Stimulated activated CD8-positive, alpha-beta memory T cell treated with anti-CD3 and anti-CD28 coated beads, Interleukin-7, amount 100 ng/mL, for 4 hours (primary cell): ENCODE data around the gene S100A6.
A peak's percentile ranks its signal among the peaks of the same experiment; 100 is the strongest.
"Not testable (repeated sequence)": the region's sequence is repeated elsewhere in the genome, so short reads cannot be mapped to it uniquely, and the experiment has no call there.

Experiments used
- DNase-seq, 2 donors: peaks; one replicate each; pipeline ENCODE4 v3.0.0-alpha.2; 2020; ENCODE audit warnings: low read depth in 2 of 2

S100A6 gene

DNA sequence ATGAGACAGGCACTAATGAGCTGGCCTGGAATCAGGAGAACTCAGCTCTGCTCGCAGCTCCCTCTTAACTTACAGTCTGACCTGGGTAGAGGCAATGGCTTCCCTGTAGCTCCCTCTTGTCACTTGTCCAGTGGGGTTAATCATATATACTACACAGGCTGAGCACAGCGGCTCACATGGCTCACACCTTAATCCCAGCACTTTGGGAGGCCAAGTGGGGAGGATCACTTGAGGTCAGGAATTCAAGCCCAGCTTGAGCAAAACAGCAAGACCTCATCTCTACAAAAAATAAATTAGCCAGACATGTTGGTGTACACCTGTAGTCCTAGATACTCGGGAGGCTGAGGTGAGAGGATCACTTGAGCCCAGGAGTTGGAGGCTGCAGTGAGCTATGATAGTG, 4.2 kb downstream of the S100A6 start:
- DNase-seq = no peak

DNA sequence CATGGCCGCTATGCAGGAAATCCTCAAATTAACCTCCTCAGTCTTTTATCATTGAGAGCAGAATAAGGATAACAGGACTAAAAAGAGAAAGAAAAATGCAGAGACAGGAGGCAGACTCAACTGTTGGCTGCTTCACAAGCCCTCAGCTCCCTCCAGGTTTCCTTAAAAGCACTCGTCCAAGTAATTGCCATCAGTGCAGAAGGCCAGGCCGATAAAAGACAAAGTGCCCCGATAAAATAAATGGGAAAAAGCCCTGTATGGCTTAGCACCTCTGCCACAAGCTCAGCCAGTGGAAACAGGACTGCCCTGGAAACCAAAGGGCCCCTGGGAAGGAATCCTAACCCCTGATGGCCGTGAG, 8.1 kb downstream of the S100A6 start:
- DNase-seq = no peak

DNA sequence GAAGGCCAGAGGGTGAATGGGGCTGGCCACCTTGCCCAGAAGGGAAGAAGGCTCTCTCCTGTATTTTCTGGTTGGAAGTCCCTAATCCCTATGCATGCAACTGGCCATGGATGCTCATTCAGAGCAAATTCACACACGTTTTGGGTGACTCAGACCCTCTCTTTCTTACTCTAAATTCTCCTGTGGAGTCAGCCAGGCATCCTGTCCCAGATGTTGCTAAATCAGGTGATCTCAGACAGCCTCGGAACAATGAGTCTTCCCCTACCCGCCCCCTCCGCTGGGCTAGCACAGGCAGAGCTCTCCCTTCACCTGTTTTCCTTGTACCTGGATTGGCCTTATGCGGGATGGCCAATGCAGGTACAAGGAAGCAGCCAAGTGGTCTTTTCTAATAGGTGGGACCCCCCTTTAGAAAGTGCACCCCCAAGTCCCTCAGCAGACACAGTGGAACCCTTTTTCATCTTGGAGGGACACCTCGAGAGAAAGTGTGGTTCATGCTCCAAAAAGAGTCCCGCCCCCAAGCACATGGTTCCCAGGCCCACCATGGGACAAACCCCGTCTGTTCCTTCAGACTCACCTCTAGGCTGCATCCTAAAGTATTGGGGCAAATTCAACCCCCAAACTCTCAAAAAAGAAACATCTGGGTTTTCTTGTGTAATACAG, 8.6 kb downstream of the S100A6 start:
- DNase-seq = no peak

GRCh38 chr1:153526132-153526543, 9.7 kb downstream of the S100A6 start:
- no peak for DNase-seq

DNA sequence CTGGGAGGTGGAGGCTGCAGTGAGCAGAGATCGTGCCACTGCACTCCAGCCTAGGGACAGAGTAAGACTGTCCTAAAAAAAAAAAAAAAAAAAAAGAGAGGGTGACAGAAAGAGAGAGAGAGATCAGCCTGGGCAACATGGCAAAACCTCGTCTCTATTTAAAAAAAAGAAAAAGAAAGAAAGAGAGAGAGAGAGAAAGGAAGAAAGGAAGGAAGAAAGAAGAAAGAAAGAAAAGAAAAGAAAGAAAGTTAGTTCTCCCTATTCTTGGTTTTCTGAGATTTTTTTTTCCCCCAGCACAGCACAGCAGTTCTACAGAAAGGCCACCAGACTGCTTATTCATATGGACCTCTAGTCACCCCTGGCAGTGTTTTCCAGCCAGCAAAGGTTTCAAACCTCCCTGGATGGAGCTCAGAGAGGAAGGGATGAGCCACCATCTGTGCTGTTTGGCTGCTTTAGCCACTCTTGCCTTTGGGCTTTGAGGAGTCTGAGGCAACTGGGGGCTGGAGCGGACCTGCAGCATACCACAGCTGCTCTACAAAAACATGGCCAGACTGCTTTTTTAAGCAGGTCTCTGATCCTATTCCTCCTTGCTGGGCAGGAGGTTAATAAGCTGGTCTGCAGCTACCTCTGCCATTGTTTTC, 10.6 kb downstream of the S100A6 start:
- no peak for DNase-seq

- DNase-seq = not testable (repeated sequence)
Observed at GRCh38 chr1:153522353-153523048, 13.3 kb downstream of the S100A6 start.

DNA sequence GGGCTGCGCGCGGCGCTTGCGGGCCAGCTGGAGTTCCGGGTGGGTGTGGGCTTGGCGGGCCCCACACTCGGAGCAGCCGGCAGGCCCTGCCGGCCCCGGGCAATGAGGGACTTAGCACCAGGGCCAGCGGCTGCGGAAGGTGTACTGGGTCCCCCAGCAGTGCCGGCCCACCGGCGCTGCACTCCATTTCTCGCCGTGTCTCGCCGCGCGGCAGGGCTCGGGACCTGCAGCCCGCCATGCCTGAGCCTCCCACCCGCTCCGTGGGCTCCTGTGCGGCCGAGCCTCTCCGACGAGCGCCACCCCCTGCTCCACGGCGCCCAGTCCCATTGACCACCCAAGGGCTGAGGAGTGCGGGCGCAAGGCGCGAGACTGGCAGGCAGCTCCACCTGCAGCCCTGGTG, 14.0 kb downstream of the S100A6 start:
- DNase-seq = not testable (repeated sequence)

GRCh38 chr1:153520818-153521476, 14.8 kb downstream of the S100A6 start:
- no peak for DNase-seq

DNA sequence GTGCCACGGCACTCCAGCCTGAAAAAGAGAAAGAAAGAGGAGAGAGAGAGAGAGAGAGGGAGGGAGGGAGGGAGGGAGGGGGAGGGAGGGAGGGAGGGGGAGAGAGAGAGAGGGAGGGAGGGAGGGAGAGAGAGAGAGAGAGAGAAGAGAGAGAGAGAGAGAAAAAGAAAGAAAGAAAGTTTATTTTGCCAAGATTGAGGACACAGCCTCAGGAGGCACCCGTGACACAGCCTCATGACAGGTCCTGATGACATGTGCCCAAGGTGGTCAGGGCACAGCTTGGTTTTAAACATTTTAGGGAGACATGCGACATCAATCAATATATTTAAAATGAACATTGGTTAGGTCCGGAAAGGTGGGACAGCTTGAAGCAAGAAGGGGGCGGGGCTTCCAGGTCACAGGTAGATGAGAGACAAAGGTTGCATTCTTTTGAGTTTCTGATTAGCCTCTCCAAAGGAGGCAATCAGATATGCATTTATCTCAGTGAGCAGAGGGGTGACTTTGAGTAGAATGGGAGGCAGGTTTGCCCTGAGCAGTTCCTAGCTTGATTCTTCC, 15.6 kb downstream of the S100A6 start:
- not testable (repeated sequence) for DNase-seq

DNA sequence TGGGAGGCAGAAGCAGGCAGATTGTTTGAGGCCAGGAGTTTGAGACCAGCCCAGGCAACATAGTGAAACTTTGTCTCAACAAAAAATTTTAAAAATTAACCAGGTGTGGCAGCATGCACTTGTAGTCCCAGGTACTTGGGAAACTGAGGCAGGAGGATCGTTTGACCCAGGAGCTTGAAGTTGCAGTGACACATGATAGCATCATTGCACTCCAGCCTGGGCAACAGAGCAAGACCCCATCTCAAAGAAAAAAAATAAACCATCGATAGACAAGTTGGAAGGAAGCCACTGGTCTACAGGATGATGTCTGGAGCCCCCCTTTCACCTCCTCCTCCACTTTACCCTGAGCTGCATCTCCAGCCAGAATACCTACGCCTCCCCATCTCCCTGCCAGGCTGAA, 16.5 kb downstream of the S100A6 start:
- DNase-seq = no peak

DNA sequence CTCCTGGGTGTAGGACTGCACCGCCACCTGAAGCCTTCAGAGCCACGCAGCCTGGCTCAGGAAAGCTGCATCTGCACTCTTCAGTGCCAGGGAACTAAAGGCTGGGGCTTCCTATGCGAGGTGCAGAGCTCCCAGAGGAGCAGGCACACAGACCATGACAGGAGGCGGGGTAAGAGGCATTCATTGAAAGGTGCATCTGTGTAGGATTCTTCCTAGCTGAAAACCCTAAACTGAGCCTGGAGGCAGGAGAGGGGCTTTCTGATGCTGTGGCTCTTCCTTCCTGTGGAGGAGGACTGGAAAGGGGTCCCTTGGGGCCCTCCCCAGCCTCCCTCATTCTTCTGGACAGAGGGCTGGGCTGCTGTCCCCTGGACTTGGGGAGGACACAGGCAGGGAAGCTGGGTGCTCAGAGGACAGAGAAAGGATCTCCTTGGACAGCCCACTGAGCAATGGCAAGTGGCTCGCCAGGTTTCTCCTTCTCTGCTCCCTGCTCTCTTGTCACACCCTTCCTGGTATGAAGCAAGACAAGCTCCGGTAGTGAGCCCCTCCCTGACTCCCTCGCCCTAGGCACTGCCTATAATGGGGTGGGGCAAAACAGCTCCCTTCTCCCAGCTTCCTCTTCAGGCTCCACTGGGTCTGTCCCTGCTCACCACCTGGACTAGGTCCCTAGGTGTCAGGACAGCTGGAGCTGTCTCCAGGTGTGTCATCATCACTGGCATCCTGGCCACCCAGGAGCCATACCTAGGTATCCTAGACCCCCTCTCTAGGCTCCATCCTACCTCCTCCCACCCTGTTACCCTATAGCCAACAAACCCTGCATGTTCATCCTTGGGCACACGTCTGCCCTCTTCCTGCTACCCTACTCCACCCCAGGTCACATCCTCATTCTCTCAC, 20.0 kb downstream of the S100A6 start:
- no peak for DNase-seq

DNA sequence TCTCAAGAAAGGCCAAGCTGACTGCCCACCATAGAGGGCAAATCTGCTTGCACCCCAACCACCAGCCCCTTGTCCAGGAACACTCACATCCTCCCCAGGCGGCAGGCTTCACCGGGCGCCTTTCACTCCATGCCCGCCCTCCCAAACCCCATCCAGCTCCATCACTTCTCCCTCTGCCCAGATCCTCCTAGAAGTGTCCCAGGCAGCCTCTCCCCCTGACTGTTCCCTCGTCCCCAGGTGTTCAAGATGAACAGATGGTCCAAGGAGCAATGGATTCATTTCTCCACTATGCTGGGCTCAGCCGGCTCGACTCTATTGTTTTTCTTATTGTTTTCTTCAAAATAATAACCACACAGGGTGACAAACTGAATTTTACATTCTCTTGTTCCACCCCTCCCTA, 22.1 kb downstream of the S100A6 start:
- no peak for DNase-seq

GRCh38 chr1:153513023-153513422, 22.8 kb downstream of the S100A6 start:
- DNase-seq = no peak

DNA sequence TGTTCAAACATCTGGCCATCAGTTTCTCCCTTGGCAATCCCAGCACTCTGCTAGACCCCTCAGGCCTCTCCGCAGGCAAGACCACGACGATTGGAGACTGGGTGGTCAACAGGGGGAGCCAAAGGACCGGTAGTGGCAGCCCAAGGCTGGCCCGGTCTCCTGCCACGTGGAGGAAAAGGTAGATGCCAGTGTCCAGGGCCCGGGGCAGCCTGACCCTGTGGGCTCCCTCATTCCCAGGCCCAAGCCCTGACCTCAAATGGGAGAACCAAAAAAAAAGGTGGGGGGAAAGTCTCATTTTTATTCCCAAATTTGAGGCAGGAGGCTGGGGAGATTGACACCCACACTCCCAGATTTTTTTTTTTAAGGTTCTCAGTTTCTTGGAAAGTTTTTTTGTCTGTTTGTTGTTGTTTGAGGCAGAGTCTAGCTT, 24.8 kb downstream of the S100A6 start:
- DNase-seq = peak; percentile 62 to 67

GRCh38 chr1:153509729-153510354, 25.9 kb downstream of the S100A6 start:
- DNase-seq = peak; percentile 31 to 33

DNA sequence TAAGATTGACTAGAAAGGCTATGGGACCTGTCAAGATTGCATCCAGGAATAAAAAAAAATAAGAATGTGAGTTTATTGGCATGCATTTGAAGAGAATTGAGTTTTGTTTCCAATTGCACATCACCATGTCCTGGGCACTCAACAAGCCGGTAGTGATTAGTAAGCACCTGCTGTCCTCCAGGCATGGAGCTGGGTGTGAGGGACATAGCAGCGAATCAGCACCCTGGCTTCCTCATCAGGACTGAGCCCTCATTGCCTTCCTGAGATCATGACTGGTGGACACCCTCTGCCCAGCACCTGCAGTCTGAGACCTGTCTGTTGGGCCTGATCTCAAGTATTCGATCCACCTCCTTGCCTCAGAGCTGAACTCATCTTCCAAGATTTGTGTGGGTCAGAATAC, 26.8 kb downstream of the S100A6 start:
- no peak for DNase-seq

DNA sequence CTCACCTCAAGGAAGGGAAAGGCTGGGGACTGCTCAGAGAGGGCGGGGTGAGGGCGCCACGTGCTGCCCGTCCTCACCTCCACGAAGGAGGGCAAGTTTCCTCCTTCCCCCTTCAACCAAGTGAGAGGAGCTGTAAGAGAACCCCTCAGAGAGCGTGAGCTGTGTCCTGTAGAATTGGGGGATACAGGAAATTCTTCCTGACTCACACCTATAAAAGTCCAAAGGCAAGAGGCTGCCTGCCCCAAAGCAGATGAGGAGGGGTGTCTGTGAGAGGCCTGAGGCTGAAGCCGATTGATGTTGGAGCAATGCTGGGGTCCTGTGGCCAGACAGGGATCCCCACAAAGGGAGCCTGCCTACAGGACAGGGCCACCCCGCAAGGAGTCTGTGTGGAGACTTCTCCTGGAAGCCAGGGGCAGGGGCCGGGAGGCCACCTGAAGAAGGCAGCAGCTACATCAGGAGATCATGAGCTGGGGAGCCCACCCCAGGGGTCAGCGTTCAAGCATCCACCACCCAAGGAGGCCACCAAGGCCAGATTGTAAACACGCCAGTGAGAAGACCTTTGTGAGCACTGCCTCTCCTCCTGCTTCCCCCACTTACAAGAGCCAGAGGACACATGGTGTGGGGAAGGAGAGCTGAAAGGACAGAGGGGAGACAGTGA, 27.7 kb downstream of the S100A6 start:
- no peak for DNase-seq

DNA sequence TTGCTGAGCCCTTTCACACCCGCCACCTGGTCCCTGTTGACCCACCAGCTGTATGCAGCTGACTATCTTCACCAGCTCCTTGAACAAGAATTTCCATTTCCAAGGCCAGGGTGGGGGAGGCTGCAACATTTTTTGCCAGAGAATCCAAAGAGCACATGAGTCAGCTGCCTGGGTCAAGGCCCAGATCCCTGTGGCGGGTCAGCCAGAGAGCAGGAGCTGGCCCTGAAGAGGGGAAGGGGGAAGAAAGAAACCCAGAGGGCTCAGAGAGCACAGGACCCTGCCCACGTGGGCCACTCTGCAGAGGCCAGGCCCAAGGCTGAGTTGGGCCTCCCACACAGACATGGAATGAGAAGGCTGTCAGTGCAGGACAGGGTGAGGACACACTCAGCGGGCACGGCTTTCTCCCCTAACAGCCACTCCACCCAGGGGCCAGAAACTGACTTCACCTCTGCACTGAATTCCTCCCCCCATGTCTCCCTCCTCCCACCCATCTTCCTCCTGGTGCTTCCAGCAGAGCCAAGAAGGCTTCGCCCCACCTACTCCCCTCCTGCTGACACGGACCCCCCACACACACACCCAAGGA, 28.9 kb downstream of the S100A6 start:
- no peak for DNase-seq

- DNase-seq = no peak
Observed at GRCh38 chr1:153506386-153506785, 29.4 kb downstream of the S100A6 start.

DNA sequence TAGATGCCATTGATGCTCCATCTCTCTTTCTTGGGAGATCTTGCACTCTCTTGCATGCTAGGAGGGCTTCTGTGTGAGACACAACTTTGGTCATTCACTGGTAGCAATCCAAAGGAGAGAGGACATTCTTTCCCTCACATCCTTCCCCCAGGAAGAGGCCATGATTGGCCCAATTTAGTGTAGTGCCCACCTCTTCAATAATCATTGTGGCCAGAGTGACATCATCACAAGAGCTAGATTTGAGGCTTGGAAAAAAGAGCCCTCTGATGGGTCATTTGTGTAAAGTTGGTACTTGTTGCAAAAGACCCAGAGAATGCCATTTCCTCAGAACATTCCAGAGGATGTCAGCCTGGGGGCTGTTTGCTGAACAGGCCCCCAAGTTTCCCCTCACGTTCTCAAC, 30.2 kb downstream of the S100A6 start:
- no peak for DNase-seq
